OCI-LY1 (cell line): ENCODE measurements around the gene ZNHIT1.

ENCODE experiments used
- H2AFZ ChIP-seq: fragments of 200-600 bp; sonication (generic), shearing (Covaris generic); 2 replicates; pipeline ENCODE4 v1.6.0; 2014; ENCODE audit warnings: antibody characterized with exemption, mild to moderate bottlenecking, low read length
- H3F3A ChIP-seq: fragments of 200-600 bp; sonication (generic), shearing (Covaris generic); 2 replicates; pipeline ENCODE4 v1.6.0; 2014; ENCODE audit warnings: mild to moderate bottlenecking, antibody characterized with exemption, low read length, moderate library complexity; ENCODE audit not compliant: insufficient read depth
- H3K27ac ChIP-seq: fragments of 200-600 bp; sonication (generic); 2 replicates; pipeline ENCODE4 v1.5.1; 2014; ENCODE audit warnings: low read length, mixed run types, mild to moderate bottlenecking, low read depth; ENCODE audit not compliant: poor library complexity, severe bottlenecking
- H3K27me3 ChIP-seq: fragments of 200-600 bp; sonication (generic); 2 replicates; pipeline ENCODE4 v1.6.0; 2014; ENCODE audit warnings: antibody characterized with exemption, mild to moderate bottlenecking, low read length, moderate library complexity; ENCODE audit not compliant: insufficient read depth
- H3K36me3 ChIP-seq: fragments of 200-600 bp; sonication (generic); 2 replicates; pipeline ENCODE4 v1.6.1; 2014; ENCODE audit warnings: mild to moderate bottlenecking, antibody characterized with exemption, low read length, moderate library complexity, mixed read lengths; ENCODE audit not compliant: insufficient read depth
- H3K4me1 ChIP-seq: fragments of 200-600 bp; sonication (generic); 2 replicates; pipeline ENCODE4 v1.5.1; 2014; ENCODE audit warnings: mild to moderate bottlenecking, low read length, moderate library complexity; ENCODE audit not compliant: insufficient read depth, severe bottlenecking
- H3K4me2 ChIP-seq: fragments of 200-600 bp; sonication (generic), shearing (Covaris generic); 2 replicates; pipeline ENCODE4 v1.6.1; 2014; ENCODE audit warnings: low read length
- H3K4me3 ChIP-seq: fragments of 200-600 bp; sonication (generic); 2 replicates; pipeline ENCODE4 v1.5.1; 2014; ENCODE audit warnings: low read length, low read depth, mild to moderate bottlenecking, mixed read lengths; ENCODE audit not compliant: poor library complexity, severe bottlenecking
- H3K79me2 ChIP-seq: fragments of 200-600 bp; shearing (Covaris generic); 2 replicates; pipeline ENCODE4 v1.6.1; 2016; ENCODE audit warnings: mixed run types, low read length, mixed read lengths; ENCODE audit not compliant: insufficient read depth
- H3K9ac ChIP-seq: fragments of 200-600 bp; sonication (generic), shearing (Covaris generic); 2 replicates; pipeline ENCODE4 v1.6.1; 2014; ENCODE audit warnings: mild to moderate bottlenecking, low read length, mixed read lengths
- H3K9me2 ChIP-seq: fragments of 200-600 bp; sonication (generic), shearing (Covaris generic); 2 replicates; pipeline ENCODE4 v1.6.1; 2014; ENCODE audit warnings: low read depth, mild to moderate bottlenecking, low read length, mixed read lengths
- H3K9me3 ChIP-seq: fragments of 200-600 bp; shearing (Covaris generic); 2 replicates; pipeline ENCODE4 v1.6.1; 2014; ENCODE audit warnings: low read length, mixed read lengths
- H4K20me1 ChIP-seq: fragments of 200-600 bp; sonication (generic), shearing (Covaris generic); 2 replicates; pipeline ENCODE4 v1.6.0; 2016; ENCODE audit warnings: mild to moderate bottlenecking, low read length; ENCODE audit not compliant: insufficient read depth
- EZH2 ChIP-seq: fragments of 200-600 bp; sonication (generic), shearing (Covaris generic); IDR thresholded peaks from 2 replicates; pipeline ENCODE4 v1.8.0; 2017; ENCODE audit warnings: borderline replicate concordance, mixed run types, mild to moderate bottlenecking, antibody characterized with exemption, low read length, moderate library complexity, mixed read lengths
- TF ChIP-seq, protein P1 (sequence below): fragments of 200-600 bp; sonication (generic), shearing (Covaris generic); IDR thresholded peaks from 2 replicates; pipeline ENCODE4 v1.5.1; 2017; ENCODE audit warnings: mild to moderate bottlenecking, antibody characterized with exemption, low read length, moderate library complexity, mixed read lengths

ZNHIT1 gene

GRCh38 chr7:101169838-101170551, 48.0 kb upstream of the ZNHIT1 start:
- Histone ChIP-seq H3K27me3 (peaks cover 10% of the 10 kb centered on the region), H4K20me1 (no peaks in the 10 kb centered on the region), H3K4me2 (peak overlapping the region; percentile 10; the same call in 1 of the 2 replicates), H3K79me2 (no peaks in the 10 kb centered on the region), H3K4me3 (no peak overlapping the region), H3K36me3 (no peaks in the 10 kb centered on the region), H3K4me1 (peaks cover 6% of the 10 kb centered on the region), H3K9ac (no peak overlapping the region), H3K9me2 (no peaks in the 10 kb centered on the region), H3K27ac (no peak overlapping the region), H3F3A (no peaks in the 10 kb centered on the region), H3K9me3 (no peaks in the 10 kb centered on the region), H2AFZ (no peak overlapping the region)
- TF ChIP-seq, protein P1, sequence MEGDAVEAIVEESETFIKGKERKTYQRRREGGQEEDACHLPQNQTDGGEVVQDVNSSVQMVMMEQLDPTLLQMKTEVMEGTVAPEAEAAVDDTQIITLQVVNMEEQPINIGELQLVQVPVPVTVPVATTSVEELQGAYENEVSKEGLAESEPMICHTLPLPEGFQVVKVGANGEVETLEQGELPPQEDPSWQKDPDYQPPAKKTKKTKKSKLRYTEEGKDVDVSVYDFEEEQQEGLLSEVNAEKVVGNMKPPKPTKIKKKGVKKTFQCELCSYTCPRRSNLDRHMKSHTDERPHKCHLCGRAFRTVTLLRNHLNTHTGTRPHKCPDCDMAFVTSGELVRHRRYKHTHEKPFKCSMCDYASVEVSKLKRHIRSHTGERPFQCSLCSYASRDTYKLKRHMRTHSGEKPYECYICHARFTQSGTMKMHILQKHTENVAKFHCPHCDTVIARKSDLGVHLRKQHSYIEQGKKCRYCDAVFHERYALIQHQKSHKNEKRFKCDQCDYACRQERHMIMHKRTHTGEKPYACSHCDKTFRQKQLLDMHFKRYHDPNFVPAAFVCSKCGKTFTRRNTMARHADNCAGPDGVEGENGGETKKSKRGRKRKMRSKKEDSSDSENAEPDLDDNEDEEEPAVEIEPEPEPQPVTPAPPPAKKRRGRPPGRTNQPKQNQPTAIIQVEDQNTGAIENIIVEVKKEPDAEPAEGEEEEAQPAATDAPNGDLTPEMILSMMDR = peak; percentile 98
- TF ChIP-seq EZH2 = no peak

GRCh38 chr7:101170617-101171441, 47.1 kb upstream of the ZNHIT1 start:
- no peak overlapping the region for H3K4me2 ChIP-seq
- peaks cover 2% of the 10 kb centered on the region for H3K4me1 ChIP-seq
- no peaks in the 10 kb centered on the region for H3K9me2 ChIP-seq
- no peak overlapping the region for H3K4me3 ChIP-seq
- H3K79me2 ChIP-seq = no peaks in the 10 kb centered on the region
- H3K9ac ChIP-seq = no peak overlapping the region
- H3K27ac ChIP-seq = no peak overlapping the region
- H3F3A ChIP-seq = no peaks in the 10 kb centered on the region
- H3K9me3 ChIP-seq = no peaks in the 10 kb centered on the region
- no peak overlapping the region for H2AFZ ChIP-seq
- no peaks in the 10 kb centered on the region for H4K20me1 ChIP-seq
- H3K27me3 ChIP-seq = peaks cover 10% of the 10 kb centered on the region
- H3K36me3 ChIP-seq = no peaks in the 10 kb centered on the region
- TF ChIP-seq, protein P1 = no peak
- no peak for TF ChIP-seq EZH2

DNA sequence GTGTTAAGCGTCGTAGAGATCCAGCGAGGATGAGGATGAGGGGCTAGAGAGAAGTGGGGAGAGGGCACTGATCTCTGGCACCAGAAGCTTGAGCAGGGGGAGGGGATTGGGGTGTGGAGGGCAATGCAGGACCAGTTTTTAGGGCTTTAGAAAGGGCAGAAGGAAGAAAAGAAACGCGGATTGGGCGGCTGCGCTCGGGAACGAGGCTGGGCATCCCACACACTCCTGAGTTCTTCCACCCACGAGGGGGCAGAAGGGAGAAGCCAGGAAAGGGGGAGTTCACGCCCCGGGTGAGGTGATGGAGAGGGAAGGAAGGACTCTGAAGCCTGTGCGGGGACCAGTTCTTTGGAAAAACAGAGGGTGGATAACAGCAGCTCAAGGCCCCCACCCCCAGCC, 46.5 kb upstream of the ZNHIT1 start:
- no peaks in the 10 kb centered on the region for H3K9me2 ChIP-seq
- H3K9me3 ChIP-seq = no peaks in the 10 kb centered on the region
- no peak overlapping the region for H3K4me3 ChIP-seq
- H3K4me2 ChIP-seq = no peak overlapping the region
- H3K79me2 ChIP-seq = no peaks in the 10 kb centered on the region
- no peaks in the 10 kb centered on the region for H3F3A ChIP-seq
- H3K9ac ChIP-seq = no peak overlapping the region
- no peaks in the 10 kb centered on the region for H3K36me3 ChIP-seq
- H3K27ac ChIP-seq = no peak overlapping the region
- H3K4me1 ChIP-seq = no peaks in the 10 kb centered on the region
- no peaks in the 10 kb centered on the region for H4K20me1 ChIP-seq
- H2AFZ ChIP-seq = no peak overlapping the region
- H3K27me3 ChIP-seq = peaks cover 10% of the 10 kb centered on the region
- no peak for TF ChIP-seq EZH2
- TF ChIP-seq, protein P1 = 0 out of 2 replicates have a peak, but pooled peaks have one; percentile 7
